ENCODE results near the gene VPS37B.
"Not testable (repeated sequence)": the region's sequence is repeated elsewhere in the genome, so short reads cannot be mapped to it uniquely, and the experiment has no call there.

VPS37B gene

DNA sequence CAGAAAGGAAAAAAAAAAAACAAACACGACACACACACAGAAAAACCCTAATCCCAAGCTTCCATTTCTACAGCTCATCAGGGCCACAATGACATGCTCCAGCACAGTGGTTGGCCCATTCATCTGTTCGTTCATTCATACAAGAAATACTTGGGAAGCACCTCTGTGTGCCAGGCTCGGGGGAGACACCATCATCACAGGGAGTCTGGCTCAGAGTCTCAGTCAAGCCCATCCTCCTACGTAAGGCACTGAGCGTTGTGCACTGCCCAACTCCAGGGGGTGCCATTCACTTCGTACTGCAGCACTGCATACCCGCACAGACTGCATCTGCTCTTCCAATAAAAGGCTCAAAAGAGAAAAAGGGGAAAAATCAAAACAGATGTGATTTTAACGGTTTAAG lies 15.3 kb downstream of the VPS37B start:
- FAIRE-seq: no peak

DNA sequence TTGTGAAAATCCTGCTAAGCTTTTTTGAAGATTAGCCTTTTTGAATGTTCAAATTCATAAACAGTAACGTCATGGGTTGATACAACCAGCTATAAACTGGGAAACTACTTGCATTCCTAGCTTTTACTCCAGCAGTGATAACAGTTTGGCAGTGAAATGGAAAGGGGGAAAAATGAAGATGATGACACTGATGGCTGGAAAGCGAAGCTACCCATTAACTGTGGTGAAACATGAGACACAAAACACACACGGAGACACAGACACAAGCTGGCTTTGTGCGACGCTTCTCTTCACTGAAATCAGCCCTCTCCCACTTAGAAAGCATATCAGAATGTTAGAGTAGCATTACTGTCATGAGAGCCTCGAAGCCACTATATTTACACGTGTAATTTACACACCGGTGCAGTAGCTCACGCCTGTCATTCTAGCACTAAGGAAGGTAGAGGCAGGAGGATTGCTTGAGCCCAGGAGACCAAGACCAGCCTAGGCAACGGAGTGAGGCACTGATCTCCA lies 15.7 kb downstream of the VPS37B start:
- FAIRE-seq: no peak

DNA sequence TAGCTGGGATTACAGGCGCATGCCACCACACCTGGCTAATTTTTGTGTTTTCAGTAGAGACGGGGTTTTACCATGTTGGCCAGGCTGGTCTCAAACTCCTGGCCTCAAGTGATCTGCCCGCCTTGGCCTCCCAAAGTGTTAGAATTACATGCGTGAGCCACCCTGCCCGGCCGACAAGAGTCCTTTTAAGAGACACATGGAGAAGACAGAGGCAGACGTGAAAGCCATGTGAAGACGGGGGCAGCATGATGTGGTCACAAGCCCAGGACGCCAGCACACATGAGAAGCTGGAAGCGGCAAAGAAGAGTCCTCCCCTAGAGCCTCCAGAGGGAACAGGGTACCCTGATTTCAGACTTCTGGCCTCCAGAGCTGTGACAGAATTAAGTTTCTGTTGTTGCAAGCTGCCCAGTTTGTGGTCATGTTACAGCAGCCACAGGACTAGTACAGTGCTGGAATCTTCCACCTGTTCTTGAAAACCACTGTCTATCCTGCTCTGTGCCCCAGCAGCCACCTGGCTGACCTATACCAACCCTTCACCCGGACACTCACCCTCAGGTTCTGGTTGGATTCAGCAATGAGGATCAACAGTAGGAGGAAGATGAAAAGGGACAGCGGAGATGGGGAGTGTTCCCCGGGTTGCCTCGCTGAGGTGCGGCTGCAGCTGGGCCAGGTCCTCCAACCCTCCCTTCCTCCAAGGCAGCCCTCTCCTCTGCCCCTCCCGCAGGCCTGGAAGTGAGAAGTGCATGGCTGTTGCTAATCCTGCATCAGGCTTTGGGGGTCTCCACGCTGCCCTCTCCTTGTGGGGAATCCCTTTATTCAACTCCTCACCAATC lies 16.9 kb downstream of the VPS37B start:
- FAIRE-seq: no peak

DNA sequence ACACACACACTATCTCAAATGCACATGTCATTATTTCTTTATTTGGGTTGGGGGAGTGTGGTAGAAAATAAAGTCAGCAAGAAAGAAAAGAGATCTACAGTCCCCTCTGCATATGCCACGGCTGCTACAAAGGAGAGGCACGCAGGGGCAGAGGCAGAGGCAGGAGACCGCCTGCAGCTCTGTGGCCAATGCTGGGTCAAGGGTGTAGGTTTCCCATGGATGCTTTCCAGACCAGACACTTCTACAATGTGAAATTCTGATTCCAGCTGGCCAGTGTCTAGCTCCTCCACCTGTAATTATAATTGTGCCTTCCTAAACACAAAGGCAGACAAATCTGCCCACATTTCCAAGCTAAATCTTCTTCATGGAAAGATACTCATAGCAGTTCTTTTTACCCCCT lies 19.2 kb downstream of the VPS37B start:
- FAIRE-seq: no peak

DNA sequence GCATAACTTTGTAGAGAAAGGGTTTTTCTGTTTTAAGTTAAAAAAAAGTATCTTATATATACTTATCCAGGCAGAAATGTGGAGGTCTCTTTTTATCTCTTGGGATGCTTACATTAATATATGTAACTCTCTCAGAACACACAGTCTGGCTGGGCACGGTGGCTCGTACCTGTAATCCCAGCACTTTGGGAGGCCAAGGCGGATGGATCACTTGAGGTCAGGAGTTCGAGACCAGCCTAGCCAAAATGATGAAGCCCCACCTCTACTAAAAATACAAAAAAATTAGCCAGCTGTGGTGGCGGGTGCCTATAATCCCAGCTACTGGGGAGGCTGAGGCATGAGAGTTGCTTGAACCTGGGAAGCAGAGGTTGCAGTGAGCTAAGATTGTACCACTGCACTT lies 19.6 kb downstream of the VPS37B start:
- not testable (repeated sequence) for FAIRE-seq

DNA sequence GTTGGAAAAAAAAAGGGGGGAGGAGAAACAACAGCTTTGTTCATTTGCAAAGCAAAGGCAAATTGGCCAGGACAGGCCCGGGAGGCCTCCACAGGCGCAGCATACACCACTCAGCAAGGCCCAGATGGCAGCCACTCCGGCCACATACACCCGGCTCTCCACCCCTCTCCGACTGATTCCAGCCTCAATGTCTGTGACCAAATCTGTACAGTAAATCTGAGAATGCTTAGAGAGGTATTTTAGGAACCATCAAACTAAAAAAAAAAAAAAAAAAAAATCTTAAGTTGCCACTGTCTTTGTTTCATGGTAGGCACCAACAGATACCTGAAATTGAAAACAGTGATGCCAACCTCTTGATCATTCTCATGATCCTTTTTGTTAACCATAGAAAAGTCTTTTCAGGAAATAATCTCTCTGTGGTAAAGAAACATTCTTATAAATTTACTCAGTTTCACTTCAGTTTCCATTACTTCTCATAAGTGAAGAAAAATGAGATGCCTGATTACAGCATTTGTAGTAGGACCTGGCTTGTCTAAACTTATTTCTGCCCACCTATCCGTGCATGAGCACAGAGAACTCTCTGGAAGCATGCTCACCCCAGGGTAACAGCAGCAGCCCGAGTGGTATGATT lies 20.2 kb downstream of the VPS37B start:
- FAIRE-seq: no peak

DNA sequence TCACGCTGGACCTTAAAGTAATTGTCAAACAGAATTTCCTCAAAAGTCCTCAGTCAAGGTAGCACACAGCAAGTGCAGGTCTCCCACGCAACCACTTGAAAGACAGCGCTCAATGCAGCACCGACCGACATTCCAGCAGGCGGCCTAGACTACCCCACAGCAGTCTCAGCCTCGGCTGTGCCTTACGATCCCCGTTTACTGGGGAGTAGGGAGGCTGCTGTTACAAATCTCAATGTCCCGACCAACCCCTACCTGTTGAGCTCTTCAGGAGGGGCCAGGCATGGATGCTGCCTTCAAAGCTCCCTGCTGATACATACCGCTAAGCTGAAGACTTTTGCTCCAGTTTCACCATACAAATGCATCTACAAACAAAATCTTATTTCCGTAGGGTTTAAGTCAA lies 21.8 kb downstream of the VPS37B start:
- FAIRE-seq: no peak

DNA sequence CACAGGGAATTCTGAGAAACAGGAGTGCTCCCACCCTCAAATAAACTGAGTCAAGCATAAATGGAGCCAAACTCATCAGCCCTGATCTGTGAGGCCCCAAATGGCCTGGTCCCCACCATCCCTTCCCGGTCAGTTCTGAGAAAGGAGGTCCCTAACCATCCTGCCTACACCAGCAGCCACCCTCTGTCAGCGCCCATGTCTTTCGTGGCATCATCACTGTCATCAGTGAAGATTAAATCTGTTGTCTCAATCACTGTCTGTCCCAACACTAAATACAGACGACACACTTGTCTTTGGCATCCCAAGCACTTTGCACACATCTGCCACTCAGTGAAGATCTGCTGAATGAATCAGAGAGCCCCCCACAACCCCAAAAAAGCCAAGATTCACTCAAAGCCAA lies 22.4 kb downstream of the VPS37B start:
- no peak for FAIRE-seq

DNA sequence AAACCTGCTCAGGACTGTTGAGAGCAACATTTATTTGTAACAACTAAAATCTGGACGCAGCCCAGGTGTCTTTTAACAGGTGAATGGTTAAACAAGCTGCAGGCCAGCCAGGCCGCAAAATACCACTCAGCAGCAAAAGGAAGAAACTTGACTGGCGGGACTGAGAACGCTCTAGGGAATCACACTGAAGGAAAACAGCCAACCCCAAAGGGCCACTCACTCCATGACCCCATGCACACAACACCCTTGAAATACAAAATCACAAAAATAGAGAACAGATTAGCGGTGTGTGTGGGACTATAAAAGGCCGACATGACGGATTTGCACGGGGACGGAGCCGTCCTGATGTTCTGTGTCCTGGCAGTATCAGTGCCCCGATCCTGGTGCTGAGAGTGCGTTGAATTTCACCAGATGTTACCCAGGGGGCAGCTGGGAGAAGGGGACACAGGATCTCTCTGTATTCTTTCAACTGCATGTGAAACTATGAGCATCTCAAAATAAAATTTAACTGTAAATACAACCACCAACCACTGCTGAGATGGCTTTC lies 23.0 kb downstream of the VPS37B start:
- FAIRE-seq: no peak

DNA sequence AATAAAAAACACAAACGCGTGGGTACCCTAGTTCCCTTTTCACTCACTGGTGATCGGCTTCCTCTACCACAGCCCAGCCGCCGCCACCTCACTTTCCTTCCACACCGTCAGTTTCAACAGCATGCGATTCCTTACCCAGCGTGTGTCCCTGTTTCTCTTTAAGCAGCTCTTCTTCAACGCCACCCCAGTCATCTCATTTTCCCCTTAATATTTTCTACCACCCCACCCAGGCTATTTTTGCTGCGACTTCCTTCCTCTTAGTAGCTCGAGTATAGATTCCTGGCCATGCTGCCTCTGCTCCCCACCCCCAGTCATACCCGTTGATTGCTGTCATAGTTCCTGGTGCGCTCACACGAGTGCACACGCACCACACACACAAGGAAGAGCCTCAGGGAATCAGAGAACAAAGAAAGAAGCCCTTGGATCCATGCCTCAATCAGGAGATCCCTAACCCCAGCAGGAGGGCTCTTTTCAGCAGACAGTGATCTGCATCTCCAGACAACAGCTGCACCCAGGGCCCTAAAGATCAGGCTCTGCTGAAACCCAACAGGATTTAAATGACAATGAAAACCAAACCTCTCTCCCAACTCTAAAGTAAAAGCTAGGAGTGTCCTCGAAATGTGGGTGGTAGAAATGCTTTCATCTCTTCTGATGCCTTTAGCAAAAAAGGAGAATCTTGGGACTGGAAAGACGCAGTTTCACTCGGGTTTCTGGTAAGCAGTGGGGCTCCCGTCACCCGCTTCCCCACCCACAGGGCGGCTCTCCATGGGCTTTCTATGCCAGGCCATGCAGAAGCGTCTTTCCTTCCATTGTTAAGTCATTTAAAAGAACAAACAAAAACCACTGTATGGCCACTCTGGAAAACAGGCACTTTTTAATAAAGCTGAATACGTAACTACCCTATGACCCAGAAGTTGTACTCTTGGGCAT lies 23.8 kb downstream of the VPS37B start:
- FAIRE-seq: no peak

DNA sequence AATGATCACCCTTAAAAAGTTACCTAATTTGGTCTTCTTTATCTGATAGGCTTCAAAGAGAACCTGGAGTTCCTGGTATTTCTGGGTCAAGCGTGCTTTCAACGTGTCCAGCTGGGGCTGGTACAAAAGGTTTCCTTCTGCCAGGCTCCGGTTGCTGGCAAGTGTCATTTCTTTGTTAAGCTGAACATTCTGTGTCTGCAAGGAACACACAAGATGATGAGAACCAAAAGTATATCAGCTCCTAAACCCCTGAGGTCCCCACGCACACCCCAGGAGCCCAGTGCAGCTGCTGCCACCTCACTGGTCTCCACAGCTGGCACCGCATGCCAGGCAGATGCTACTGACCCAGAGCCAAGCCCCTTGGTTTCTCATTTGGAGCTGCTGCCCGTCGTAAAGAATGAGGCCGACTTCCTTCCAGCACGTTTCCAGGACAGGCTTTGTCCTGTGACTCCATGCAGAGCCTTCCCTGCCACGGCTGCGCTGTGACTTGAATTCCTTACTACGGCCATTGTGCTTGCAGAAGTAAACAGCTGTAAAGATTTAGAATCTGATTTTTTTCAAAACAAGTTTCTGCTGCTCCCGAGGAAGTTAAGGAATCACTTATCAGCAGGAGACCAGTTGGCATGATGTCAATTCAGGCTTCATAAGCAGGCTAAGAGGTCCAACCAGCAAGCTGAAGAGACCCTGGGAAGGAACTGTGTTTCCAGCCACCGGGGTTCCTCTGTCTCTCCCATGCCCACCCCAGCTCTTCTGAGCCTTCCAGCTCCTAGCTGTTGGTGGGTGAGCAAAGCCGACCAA lies 24.9 kb downstream of the VPS37B start:
- no peak for FAIRE-seq

DNA sequence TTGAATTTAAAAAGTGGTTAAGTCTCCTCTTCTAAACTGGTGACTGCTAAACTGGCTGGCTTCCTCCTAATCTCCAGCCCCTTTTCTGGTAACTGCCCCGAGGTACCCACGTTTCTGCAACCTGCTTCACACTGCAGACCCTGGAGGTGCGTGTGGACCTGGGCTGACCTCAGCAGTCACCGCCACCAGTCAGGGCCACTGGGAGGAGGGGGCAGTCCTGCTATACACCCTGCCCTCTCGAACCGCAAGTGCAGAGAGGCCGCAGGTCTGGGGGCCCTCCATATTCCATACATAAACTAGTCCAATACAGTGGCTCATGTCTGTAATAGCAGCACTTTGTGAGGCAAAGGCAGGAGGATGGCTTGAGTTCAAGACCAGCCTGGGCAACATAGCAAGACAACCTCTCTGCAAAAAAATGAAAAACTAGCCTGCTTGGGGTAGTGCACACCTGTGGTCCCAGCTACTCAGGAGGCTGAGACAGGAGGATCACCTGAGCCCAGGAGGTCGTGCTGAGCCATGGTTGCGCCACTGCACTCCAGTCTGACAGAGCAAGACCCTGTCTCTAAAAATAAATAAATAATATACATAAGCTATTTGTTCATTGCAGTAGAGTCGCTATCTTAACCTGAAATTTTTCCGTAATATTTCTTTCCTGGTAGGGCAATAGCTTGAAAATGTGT lies 25.6 kb downstream of the VPS37B start:
- FAIRE-seq: no peak

DNA sequence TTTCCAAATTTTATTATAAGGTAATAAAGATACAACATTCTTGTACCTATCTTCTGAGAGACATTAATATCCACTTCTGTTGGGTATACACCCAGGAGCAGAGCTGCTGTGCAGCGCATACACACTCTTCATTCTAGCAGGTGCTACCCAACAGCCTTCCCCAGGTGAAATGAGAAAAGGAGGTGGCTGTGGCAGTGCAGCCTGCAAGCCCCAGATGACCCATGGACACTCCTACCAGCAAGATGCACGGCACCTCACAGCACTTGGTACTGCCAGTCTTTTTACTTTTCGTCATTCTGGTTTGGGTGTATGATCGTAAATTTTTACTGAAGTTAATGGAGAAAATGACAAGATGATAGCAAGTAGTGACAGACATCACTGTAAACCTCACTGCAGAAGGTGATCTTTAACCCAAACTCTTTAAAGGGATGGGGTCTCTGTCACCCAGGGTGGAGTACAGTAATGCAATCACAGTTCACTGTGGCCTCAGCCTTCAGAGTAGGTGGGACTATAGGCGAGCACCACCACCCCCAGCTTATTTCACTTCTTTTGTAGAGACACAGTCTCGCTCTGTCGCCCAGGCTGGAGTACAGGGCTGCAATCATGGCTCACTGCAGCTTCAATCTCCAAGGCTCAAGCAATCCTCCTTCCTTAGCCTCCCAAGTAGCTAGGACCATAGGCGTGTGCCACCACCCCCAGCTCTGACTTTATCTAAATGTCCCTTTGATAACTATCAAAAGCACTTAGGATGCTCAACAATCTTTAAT lies 26.5 kb downstream of the VPS37B start:
- no peak for FAIRE-seq

DNA sequence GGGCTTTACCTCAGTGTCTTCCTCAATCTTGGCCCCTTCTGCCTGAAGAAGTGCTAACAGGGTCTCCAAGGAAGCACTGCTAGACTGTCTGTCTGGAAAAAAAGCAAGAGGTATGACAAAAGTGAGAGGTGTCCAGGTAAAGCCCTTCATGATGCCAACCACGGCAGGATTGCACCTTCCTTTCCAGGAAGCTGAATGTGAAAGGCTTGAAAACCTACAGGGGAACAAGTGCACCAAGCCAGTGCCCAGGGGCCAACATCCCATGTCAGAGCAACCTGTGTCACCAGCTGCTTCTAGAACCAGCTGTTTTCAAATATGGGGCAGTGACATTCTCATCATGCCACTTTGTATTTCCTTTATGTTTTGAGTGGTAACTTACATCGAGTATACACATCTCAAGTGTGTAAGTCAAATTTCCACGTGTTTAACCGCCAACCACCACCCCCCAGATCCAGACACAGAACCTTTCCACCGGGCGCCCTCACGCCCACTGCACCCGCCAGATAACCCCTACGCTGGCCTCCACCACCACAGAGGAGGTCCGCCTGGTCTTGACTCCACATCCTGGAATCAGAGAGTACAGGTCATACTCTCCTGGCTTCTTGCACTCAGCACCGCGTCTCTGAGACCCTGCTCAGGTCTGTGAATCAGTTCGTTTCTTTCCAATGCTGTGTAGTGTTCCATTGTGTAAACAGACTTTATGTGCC lies 27.3 kb downstream of the VPS37B start:
- no peak for FAIRE-seq

DNA sequence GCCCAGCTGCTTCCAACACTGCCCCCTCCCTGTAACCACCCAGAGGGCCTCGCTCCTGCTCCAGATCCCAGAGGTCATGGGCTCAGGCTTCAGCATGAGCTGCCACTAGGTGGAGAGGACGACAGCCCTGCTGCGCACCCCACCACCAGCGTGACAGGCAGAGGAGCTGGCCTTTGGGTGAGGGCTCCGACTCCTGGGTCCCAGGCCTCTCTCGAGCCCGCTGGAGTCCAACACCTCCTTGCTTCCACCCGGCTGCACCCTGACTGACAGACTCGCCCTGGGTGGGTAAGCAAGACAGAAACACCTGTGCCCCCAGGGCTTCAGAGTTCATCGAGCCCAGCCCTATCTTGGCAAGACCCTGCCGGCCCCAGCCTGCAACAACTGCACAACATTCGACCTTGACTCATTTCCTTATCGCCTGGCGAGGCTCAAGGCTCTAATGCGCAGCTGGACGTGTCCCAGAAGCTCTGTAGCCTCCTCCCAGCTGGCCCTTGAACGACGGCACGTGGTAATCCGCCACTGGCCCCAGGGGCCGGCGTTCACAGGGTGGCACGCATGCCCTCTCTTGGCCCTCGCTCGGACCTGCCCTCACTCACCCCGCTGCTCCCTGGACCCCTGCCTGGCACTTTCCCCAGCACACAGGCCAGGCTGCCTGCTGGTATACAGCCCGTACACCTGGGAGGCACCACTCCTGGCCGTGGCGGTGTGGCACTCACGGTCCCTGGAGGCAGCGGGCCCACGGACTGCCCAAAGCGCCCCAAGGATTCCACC lies 28.0 kb downstream of the VPS37B start:
- FAIRE-seq: no peak

DNA sequence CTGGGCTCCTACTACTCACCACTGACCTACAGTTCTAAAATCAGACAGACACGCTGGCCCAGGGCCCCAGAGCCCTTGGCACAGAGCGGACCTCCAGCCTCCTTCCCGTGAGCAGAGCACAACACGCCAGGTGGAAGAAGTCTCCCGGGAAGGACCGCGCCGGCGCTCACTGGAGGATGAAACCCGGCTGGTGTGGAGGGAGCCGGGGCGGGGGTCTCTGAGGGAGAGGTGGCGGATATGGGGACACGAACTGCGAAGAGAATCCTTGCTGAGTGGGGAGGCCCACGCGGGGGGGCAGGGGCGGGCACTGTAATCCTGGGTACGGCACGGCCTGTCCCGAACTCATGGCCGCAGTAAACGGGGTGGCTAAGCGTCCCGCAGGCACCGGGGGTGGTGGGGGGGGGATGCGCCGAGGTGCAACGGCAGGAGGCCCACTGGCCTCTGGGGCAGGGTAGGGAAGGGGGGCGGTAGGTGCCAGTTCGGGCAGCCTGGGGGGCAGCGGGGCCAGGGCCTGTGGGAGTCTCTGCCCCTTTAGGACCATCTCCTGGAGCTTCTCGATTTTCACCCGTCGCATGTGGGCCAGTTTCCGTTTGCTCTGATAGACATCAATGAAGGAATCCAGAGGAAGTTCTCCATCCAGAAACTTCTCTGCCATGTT lies 28.8 kb downstream of the VPS37B start:
- FAIRE-seq: no peak

DNA sequence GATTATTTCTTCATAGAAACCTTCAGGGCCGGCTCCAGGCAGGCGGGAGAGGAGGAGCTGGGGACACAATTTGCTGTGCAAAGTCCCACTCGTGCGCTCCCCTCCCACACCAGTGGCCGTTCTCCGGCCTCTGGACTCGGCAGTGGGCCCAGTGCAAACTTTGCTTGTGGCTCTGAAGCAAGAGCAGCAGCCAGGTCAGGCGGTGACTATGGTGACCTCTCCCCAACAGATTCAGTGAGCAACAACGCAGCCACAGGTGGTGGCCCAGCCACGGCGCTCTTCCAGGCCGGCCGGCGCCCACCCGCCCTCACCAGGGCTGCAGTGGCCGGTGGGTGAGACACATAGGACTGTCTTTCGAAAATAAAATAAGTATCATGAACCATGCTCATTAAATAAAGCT lies 29.5 kb downstream of the VPS37B start:
- FAIRE-seq: no peak
